Measurements from ENCODE around the gene GALNT12.

GRCh38 chr9:98833090-98833956 is 25.9 kb downstream of the GALNT12 start:
- TF ChIP-seq, protein P1, sequence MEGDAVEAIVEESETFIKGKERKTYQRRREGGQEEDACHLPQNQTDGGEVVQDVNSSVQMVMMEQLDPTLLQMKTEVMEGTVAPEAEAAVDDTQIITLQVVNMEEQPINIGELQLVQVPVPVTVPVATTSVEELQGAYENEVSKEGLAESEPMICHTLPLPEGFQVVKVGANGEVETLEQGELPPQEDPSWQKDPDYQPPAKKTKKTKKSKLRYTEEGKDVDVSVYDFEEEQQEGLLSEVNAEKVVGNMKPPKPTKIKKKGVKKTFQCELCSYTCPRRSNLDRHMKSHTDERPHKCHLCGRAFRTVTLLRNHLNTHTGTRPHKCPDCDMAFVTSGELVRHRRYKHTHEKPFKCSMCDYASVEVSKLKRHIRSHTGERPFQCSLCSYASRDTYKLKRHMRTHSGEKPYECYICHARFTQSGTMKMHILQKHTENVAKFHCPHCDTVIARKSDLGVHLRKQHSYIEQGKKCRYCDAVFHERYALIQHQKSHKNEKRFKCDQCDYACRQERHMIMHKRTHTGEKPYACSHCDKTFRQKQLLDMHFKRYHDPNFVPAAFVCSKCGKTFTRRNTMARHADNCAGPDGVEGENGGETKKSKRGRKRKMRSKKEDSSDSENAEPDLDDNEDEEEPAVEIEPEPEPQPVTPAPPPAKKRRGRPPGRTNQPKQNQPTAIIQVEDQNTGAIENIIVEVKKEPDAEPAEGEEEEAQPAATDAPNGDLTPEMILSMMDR (conservative IDR thresholded peaks at IDR 0.05; ENCODE audit: low read depth, low read length) = no peak
- TF ChIP-seq EZH2 (IDR thresholded peaks at IDR 0.05; ENCODE audit: low read length, unreplicated experiment) (no peak), EZH2phosphoT487 (IDR thresholded peaks at IDR 0.05; ENCODE audit: borderline replicate concordance, low read length) (no peak)
